K562 (cell line): ENCODE measurements around the gene IL17REL. TPM values are rescaled to one million over a fixed set of nuclear protein-coding genes. Genes with fewer than 3 reads are reported as not detected.

ENCODE experiments used
- BRD9 ChIP-seq: fragments of 450-650 bp; IDR thresholded peaks from 2 replicates; pipeline ENCODE4 v1.6.1; 2018; ENCODE audit warnings: low read depth; ENCODE audit not compliant: partially characterized antibody
- CBX3 ChIP-seq, 2 experiments: IDR thresholded peaks; 1 replicate in 1 of 2; 2 replicates in 1 of 2; pipeline ENCODE4 v1.6.1; 2012; ENCODE audit warnings: inconsistent platforms in 2 of 2, low read length in 2 of 2, borderline replicate concordance in 1 of 2, control low read depth in 1 of 2
- CREM ChIP-seq: IDR thresholded peaks from 2 replicates; pipeline ENCODE4 v1.6.1; 2014; ENCODE audit warnings: antibody characterized with exemption, low read depth
- EP400 ChIP-seq: fragments of 450-650 bp; IDR thresholded peaks from 2 replicates; pipeline ENCODE4 v1.6.1; 2017; ENCODE audit warnings: antibody characterized with exemption, mild to moderate bottlenecking, moderate library complexity
- GABPB1 ChIP-seq: sonication (generic); formaldehyde crosslinking; IDR thresholded peaks from 2 replicates; pipeline ENCODE4 v1.8.0; 2022; ENCODE audit warnings: mild to moderate bottlenecking, missing genetic modification reagents
- HDAC2 ChIP-seq: fragments of 450-650 bp; IDR thresholded peaks from 2 replicates; pipeline ENCODE4 v1.6.1; 2016; ENCODE audit warnings: mild to moderate bottlenecking
- HIVEP1 ChIP-seq: fragments of 250-450 bp; sonication (Bioruptor Pico); IDR thresholded peaks from 2 replicates; pipeline ENCODE4 v1.4.0; 2020; ENCODE audit warnings: mild to moderate bottlenecking
- HMG20B ChIP-seq: fragments of 250-450 bp; sonication (Bioruptor Pico); IDR thresholded peaks from 2 replicates; pipeline ENCODE4 v1.5.0; 2021; ENCODE audit warnings: mild to moderate bottlenecking
- L3MBTL2 ChIP-seq: fragments of 450-650 bp; IDR thresholded peaks from 2 replicates; pipeline ENCODE4 v1.6.1; 2016; ENCODE audit warnings: mild to moderate bottlenecking, moderate library complexity
- MED1 ChIP-seq: sonication (generic); formaldehyde crosslinking; IDR thresholded peaks from 2 replicates; pipeline ENCODE4 v1.8.1; 2023; ENCODE audit warnings: missing genetic modification reagents, borderline replicate concordance
- MTF1 ChIP-seq: fragments of 250-450 bp; sonication (Bioruptor Pico); IDR thresholded peaks from 2 replicates; pipeline ENCODE4 v1.9.0; 2021; ENCODE audit warnings: moderate library complexity, mild to moderate bottlenecking, inconsistent platforms, borderline replicate concordance
- NR4A1 ChIP-seq, 2 experiments: fragments of 250-450 bp in 1 of 2; fragments of 450-650 bp in 1 of 2; sonication (Bioruptor Pico) in 1 of 2; IDR thresholded peaks; 2 replicates each; pipeline versions ENCODE4 v1.4.0 to v1.6.1; 2016 to 2020; ENCODE audit warnings: mild to moderate bottlenecking in 2 of 2, missing compliant biosample characterization in 1 of 2, missing genetic modification characterization in 1 of 2, moderate library complexity in 1 of 2
- PCBP1 ChIP-seq: fragments of 200-400 bp; formaldehyde crosslinking; IDR thresholded peaks from 2 replicates; pipeline ENCODE4 v1.6.1; 2018; ENCODE audit warnings: mild to moderate bottlenecking, low read depth, low read length; ENCODE audit not compliant: poor library complexity, severe bottlenecking
- PML ChIP-seq: IDR thresholded peaks from 2 replicates; pipeline ENCODE4 v1.6.1; 2012; ENCODE audit warnings: low read length, inconsistent platforms
- POLR2A ChIP-seq: fragments of 450-650 bp; conservative IDR thresholded peaks from 2 replicates; pipeline ENCODE4 v1.6.1; 2016
- SMAD4 ChIP-seq: fragments of 250-450 bp; sonication (Bioruptor Pico); conservative IDR thresholded peaks from 2 replicates; pipeline ENCODE4 v1.8.0; 2021; ENCODE audit warnings: inconsistent platforms, mild to moderate bottlenecking, moderate library complexity
- SMARCE1 ChIP-seq: fragments of 450-650 bp; IDR thresholded peaks from 2 replicates; pipeline ENCODE4 v1.7.1; 2016; ENCODE audit warnings: mild to moderate bottlenecking
- STAT5B ChIP-seq: fragments of 250-450 bp; sonication (Bioruptor Pico); IDR thresholded peaks from 2 replicates; pipeline ENCODE4 v1.8.0; 2021; ENCODE audit warnings: mild to moderate bottlenecking, inconsistent platforms
- ZFX ChIP-seq: sonication (generic); formaldehyde crosslinking; IDR thresholded peaks from 2 replicates; pipeline ENCODE4 v1.8.0; 2022; ENCODE audit warnings: mild to moderate bottlenecking, missing genetic modification reagents, moderate library complexity
- ZNF146 ChIP-seq: IDR thresholded peaks from one replicate; pipeline ENCODE4 v1.6.1; 2018; ENCODE audit warnings: missing compliant biosample characterization; ENCODE audit not compliant: unreplicated experiment
- ZNF232 ChIP-seq: sonication (generic); formaldehyde crosslinking; IDR thresholded peaks from 2 replicates; pipeline ENCODE4 v1.8.0; 2022; ENCODE audit warnings: mild to moderate bottlenecking, missing genetic modification reagents
- ZNF75A ChIP-seq: fragments of 450-650 bp; formaldehyde crosslinking; IDR thresholded peaks from 2 replicates; pipeline ENCODE4 v1.4.0; 2020; ENCODE audit warnings: mild to moderate bottlenecking
- ZNF766 ChIP-seq: fragments of 200-800 bp; sonication (Bioruptor generic); conservative IDR thresholded peaks from 2 replicates; pipeline ENCODE4 v1.6.1; 2016; ENCODE audit warnings: missing genetic modification characterization, missing compliant biosample characterization
- polyA plus RNA-seq, 8 experiments: library from polyadenylated mRNA; depleted of rRNA in 4 of 8; stranded (reverse) in 5 of 8; unstranded in 3 of 8; fragments of >200 nt; fragmentation: Nextera tagmentation in 2 of 8; fragmentation: Illumina TruSeq in 1 of 8; extraction: Ambion mirVana in 2 of 8; extraction: Trizol in 1 of 8; gene quantifications; 2 replicates each; pipeline versions ENCODE4 v1.2.1 to v1.2.3, GENCODE V29; 2011 to 2014; ENCODE audit warnings: inconsistent platforms in 1 of 8, missing spikeins in 1 of 8
- total RNA-seq, 7 experiments: library from RNA; depleted of rRNA in 6 of 7; stranded (reverse); fragments of >200 nt in 6 of 7; fragmentation: Illumina TruSeq in 2 of 7; extraction: Trizol in 2 of 7; gene quantifications; 2 replicates each; pipeline versions ENCODE4 v1.2.1 to v1.2.3, GENCODE V29; 2011 to 2021; ENCODE audit warnings: low replicate concordance in 1 of 7
- TF ChIP-seq, protein P1 (sequence below): fragments of 250-450 bp; sonication (Bioruptor Pico); IDR thresholded peaks from 2 replicates; pipeline ENCODE4 v1.8.0; 2021; ENCODE audit warnings: mild to moderate bottlenecking, moderate library complexity
- TF ChIP-seq, protein P2 (sequence below): fragments of 250-450 bp; sonication (Bioruptor Pico); IDR thresholded peaks from 2 replicates; pipeline ENCODE4 v1.4.0; 2020; ENCODE audit warnings: mild to moderate bottlenecking, moderate library complexity, borderline replicate concordance

The IL17REL gene
- total and polyA plus RNA-seq, 9 of the 15 experiments (the other 6 are each of a cell fraction or from before 2014, with no cell fraction given) = 0.05 to 0.42 (median 0.11) TPM; not detected in 4

DNA sequence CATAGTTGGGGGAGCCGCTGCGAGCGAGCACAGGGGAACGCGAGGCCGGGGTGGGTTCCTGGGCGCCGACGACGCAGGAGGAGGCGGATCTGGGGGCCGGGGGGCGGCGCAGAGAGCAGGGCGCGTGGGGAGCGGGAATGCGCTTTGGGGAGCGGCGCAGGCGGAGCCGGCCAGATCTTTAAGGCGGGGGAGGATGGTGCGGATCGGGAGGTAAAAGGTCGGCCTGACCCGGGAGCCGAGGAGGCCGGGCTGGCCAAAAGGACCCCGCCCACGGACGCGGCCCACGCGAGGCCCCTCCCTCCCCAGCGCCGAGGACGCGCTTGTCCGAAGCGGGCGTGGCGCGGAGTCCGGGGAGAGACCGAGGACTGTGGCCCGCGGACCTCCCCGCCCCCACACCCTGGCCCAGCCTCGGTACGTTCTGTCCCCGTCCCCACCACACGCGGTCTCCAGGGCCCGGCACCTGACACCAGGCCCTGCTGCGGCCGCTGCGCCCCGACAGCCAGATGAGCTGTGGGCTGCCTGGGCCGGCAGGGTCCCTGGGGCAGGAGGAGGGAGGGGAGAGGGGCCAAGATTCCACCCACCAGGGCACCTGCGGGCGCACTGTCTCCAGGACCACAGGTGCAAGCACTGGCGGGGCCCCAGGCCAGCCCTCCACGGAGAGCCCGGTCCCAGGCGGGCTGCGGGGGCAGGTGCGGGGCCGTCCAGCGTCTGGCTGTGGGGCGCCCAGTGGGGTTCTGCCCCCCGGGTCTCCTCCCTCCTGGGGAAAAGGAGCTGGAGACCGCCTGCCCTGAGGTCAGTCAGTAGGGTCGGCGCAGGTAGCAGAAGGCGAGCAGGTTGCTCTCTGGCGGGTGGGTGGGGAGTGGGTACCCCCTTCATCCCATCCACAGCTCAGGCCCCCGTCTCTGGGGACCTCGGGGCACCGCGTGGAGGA lies 41.1 kb downstream of the IL17REL start (continued):
- TF ChIP-seq NR4A1 (CRISPR knock-in tag; IDR thresholded peaks at IDR 0.05) (no peak), NR4A1 (tag; IDR thresholded peaks at IDR 0.05) (0 out of 2 replicates have a peak, but pooled peaks have one; percentile 39), GABPB1 (CRISPR knock-in tag) (no peak; the same call in 1 of the 2 replicates), ZNF232 (CRISPR knock-in tag) (peak; percentile 62; the same call in 1 of the 2 replicates), ZFX (CRISPR knock-in tag) (peak; percentile 72), ZNF146 (CRISPR knock-in tag) (no peak), CREM (no peak), EP400 (no peak; the same call in 1 of the 2 replicates), MED1 (no peak), HDAC2 (no peak), BRD9 (no peak), SMAD4 (0 out of 2 replicates have a peak, but pooled peaks have one; percentile 35), HMG20B (CRISPR knock-in tag) (no peak), ZNF75A (CRISPR knock-in tag) (no peak), PML (no peak), HIVEP1 (CRISPR knock-in tag) (no peak), CBX3 (IDR thresholded peaks at IDR 0.05; ENCODE audit: borderline replicate concordance in 1 of 2, low read length in 2 of 2) (no peak), L3MBTL2 (peak; percentile 68), POLR2A (peak; percentile 55), STAT5B (CRISPR knock-in tag) (no peak), ZNF766 (CRISPR knock-in tag) (no peak), MTF1 (CRISPR knock-in tag) (no peak), PCBP1 (no peak), SMARCE1 (no peak)
- TF ChIP-seq, protein P1, sequence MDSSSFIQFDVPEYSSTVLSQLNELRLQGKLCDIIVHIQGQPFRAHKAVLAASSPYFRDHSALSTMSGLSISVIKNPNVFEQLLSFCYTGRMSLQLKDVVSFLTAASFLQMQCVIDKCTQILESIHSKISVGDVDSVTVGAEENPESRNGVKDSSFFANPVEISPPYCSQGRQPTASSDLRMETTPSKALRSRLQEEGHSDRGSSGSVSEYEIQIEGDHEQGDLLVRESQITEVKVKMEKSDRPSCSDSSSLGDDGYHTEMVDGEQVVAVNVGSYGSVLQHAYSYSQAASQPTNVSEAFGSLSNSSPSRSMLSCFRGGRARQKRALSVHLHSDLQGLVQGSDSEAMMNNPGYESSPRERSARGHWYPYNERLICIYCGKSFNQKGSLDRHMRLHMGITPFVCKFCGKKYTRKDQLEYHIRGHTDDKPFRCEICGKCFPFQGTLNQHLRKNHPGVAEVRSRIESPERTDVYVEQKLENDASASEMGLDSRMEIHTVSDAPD = no peak
- TF ChIP-seq, protein P2, sequence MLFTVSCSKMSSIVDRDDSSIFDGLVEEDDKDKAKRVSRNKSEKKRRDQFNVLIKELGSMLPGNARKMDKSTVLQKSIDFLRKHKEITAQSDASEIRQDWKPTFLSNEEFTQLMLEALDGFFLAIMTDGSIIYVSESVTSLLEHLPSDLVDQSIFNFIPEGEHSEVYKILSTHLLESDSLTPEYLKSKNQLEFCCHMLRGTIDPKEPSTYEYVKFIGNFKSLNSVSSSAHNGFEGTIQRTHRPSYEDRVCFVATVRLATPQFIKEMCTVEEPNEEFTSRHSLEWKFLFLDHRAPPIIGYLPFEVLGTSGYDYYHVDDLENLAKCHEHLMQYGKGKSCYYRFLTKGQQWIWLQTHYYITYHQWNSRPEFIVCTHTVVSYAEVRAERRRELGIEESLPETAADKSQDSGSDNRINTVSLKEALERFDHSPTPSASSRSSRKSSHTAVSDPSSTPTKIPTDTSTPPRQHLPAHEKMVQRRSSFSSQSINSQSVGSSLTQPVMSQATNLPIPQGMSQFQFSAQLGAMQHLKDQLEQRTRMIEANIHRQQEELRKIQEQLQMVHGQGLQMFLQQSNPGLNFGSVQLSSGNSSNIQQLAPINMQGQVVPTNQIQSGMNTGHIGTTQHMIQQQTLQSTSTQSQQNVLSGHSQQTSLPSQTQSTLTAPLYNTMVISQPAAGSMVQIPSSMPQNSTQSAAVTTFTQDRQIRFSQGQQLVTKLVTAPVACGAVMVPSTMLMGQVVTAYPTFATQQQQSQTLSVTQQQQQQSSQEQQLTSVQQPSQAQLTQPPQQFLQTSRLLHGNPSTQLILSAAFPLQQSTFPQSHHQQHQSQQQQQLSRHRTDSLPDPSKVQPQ = no peak
